HG03439 (cell line): Measurements from ENCODE around the gene CDK13.
"Not testable (repeated sequence)": the region's sequence is repeated elsewhere in the genome, so short reads cannot be mapped to it uniquely, and the experiment has no call there.

Experiments used
- ATAC-seq: cut with Tn5 transposase; IDR thresholded peaks from one replicate; pipeline ENCODE4 v1.9.1; 2021; ENCODE audit warnings: mild to moderate bottlenecking, moderate library complexity; ENCODE audit not compliant: unreplicated experiment

Gene CDK13

GRCh38 chr7:40145596-40146130 is 195.6 kb downstream of the CDK13 start:
- ATAC-seq: not testable (repeated sequence)

GRCh38 chr7:40147371-40148246 is 197.6 kb downstream of the CDK13 start:
- ATAC-seq: no peak

GRCh38 chr7:40148247-40148580 is 198.2 kb downstream of the CDK13 start:
- ATAC-seq: not testable (repeated sequence)

- ATAC-seq: no peak
Measured at GRCh38 chr7:40148671-40149070, 198.6 kb downstream of the CDK13 start.
